Lower lobe of right lung (tissue), 2 donors: ENCODE results near the gene STK24. TPM values are rescaled to one million over a fixed set of nuclear protein-coding genes. Genes with fewer than 3 reads are reported as not detected.

ENCODE experiments used
- ATAC-seq, 2 donors: fragments of 200-7000 bp; cut with Tn5 transposase; one replicate each; pipeline ENCODE4 v1.9.1; 2020 to 2022; ENCODE audit warnings: mild to moderate bottlenecking in 2 of 2, moderate library complexity in 2 of 2
- DNase-seq: peaks from one replicate; pipeline ENCODE4 v3.0.0-alpha.2; 2020
- H3K27ac ChIP-seq: fragments of 200-600 bp; one replicate; pipeline ENCODE4 v1.8.0; 2022
- H3K27me3 ChIP-seq: fragments of 200-600 bp; one replicate; pipeline ENCODE4 v1.8.0; 2022; ENCODE audit warnings: low read depth
- H3K36me3 ChIP-seq: fragments of 200-600 bp; one replicate; pipeline ENCODE4 v1.8.0; 2022; ENCODE audit warnings: mild to moderate bottlenecking
- H3K4me1 ChIP-seq: fragments of 200-600 bp; one replicate; pipeline ENCODE4 v1.8.0; 2022
- H3K4me3 ChIP-seq: fragments of 200-600 bp; one replicate; pipeline ENCODE4 v1.8.0; 2022; ENCODE audit warnings: mild to moderate bottlenecking
- H3K9me3 ChIP-seq: fragments of 200-600 bp; one replicate; pipeline ENCODE4 v1.8.0; 2022
- intact Hi-C: fragments of 100-400 bp; cut with DNase I; formaldehyde crosslinking; loops from one replicate; pipeline ENCODE4 v1.11.0; 2022
- total RNA-seq: library from RNA; stranded (reverse); fragmentation: NEBNext Ultra II Directional; extraction: Animal tissue kit (Norgen Biotek cat#: 25700); gene quantifications from one replicate; pipeline ENCODE4 v1.2.1, GENCODE V29; 2021
- TF ChIP-seq, protein P1 (sequence below): fragments of 200-600 bp; IDR thresholded peaks from one replicate; pipeline ENCODE4 v1.8.0; 2022; ENCODE audit warnings: antibody characterized with exemption, mild to moderate bottlenecking
- donor health status: DM: no; HTN: yes; CAD: no; lungs with severe emphysema.

Gene STK24
- total RNA-seq, 1 donor from 2014 or later, result 94.5 TPM

- Histone ChIP-seq H3K9me3 (no peaks in the 10 kb centered on the region), H3K27me3 (no peaks in the 10 kb centered on the region), H3K36me3 (no peaks in the 10 kb centered on the region), H3K4me1 (peaks cover 50% of the 10 kb centered on the region), H3K27ac (no peak overlapping the region), H3K4me3 (no peak overlapping the region)
- DNase-seq, result no peak
- intact Hi-C loops, result no loop called here
- no peak for ATAC-seq
- TF ChIP-seq, protein P1, sequence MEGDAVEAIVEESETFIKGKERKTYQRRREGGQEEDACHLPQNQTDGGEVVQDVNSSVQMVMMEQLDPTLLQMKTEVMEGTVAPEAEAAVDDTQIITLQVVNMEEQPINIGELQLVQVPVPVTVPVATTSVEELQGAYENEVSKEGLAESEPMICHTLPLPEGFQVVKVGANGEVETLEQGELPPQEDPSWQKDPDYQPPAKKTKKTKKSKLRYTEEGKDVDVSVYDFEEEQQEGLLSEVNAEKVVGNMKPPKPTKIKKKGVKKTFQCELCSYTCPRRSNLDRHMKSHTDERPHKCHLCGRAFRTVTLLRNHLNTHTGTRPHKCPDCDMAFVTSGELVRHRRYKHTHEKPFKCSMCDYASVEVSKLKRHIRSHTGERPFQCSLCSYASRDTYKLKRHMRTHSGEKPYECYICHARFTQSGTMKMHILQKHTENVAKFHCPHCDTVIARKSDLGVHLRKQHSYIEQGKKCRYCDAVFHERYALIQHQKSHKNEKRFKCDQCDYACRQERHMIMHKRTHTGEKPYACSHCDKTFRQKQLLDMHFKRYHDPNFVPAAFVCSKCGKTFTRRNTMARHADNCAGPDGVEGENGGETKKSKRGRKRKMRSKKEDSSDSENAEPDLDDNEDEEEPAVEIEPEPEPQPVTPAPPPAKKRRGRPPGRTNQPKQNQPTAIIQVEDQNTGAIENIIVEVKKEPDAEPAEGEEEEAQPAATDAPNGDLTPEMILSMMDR, result no peak
Observed at GRCh38 chr13:98534821-98535220, 42.1 kb downstream of the STK24 start.

DNA sequence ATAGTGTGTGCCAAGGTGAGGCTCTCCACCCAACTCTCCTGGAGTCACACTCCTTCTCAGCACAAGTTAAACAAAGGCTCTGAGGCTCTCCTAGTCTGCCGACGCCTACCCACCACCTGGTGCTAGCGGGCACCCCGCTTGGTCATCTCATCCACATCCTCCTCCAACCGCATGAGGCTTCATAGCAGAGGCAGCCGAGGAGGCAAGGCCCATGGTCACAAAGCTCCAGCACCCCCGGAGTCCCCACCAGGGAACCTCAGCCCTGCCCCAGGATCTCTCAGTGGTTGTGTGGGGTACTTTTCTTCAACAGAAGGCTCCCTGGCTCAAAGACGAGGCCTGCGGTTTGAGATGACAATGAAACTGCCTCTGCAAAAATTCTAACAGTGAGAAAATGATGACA lies 43.0 kb downstream of the STK24 start:
- Histone ChIP-seq H3K27me3 (no peaks in the 10 kb centered on the region), H3K9me3 (no peaks in the 10 kb centered on the region), H3K4me3 (no peak overlapping the region), H3K4me1 (peaks cover 42% of the 10 kb centered on the region), H3K36me3 (no peaks in the 10 kb centered on the region), H3K27ac (no peak overlapping the region)
- intact Hi-C loops, result no loop called here
- ATAC-seq, result no peak
- DNase-seq, result no peak
- TF ChIP-seq, protein P1, result no peak

GRCh38 chr13:98532254-98532653 lies 44.7 kb downstream of the STK24 start:
- Histone ChIP-seq H3K27ac (no peak overlapping the region), H3K27me3 (no peaks in the 10 kb centered on the region), H3K36me3 (no peaks in the 10 kb centered on the region), H3K9me3 (no peaks in the 10 kb centered on the region), H3K4me1 (peaks cover 38% of the 10 kb centered on the region), H3K4me3 (no peak overlapping the region)
- ATAC-seq (no peak), DNase-seq (no peak)
- TF ChIP-seq, protein P1, result no peak
- intact Hi-C loops, result no loop called here

GRCh38 chr13:98530217-98530616 lies 46.7 kb downstream of the STK24 start:
- no peak overlapping the region for H3K27ac ChIP-seq
- TF ChIP-seq, protein P1, result no peak
- peaks cover 36% of the 10 kb centered on the region for H3K4me1 ChIP-seq
- no peaks in the 10 kb centered on the region for H3K9me3 ChIP-seq
- H3K4me3 ChIP-seq, result no peak overlapping the region
- no peaks in the 10 kb centered on the region for H3K36me3 ChIP-seq
- ATAC-seq (no peak), DNase-seq (no peak)
- no peaks in the 10 kb centered on the region for H3K27me3 ChIP-seq
- intact Hi-C loops, result no loop called here

DNA sequence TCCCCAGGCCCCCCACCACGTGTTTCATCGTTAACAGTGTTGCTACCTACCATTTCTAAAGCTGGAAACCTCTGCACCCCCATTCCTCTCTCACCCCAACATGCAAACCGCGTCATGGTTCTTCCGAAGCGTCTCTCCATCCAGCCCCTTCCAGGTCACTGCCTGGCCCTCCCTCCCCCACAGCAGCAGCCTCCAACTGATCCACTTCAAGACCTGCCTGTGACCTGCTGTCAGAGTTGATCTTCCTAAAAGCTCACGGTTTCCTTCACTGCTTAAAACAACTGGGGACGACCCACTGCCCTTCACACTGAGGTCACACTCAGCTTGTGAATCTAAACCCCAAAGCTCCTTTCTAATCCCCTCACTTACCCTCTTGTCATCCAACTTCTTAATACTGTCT lies 47.7 kb downstream of the STK24 start:
- H3K4me3 ChIP-seq, result no peak overlapping the region
- ATAC-seq (no peak), DNase-seq (no peak)
- no peaks in the 10 kb centered on the region for H3K36me3 ChIP-seq
- TF ChIP-seq, protein P1, result no peak
- H3K4me1 ChIP-seq, result peaks cover 41% of the 10 kb centered on the region
- no peaks in the 10 kb centered on the region for H3K9me3 ChIP-seq
- no peaks in the 10 kb centered on the region for H3K27me3 ChIP-seq
- intact Hi-C loops, result no loop called here
- no peak overlapping the region for H3K27ac ChIP-seq

GRCh38 chr13:98528663-98529064 lies 48.2 kb downstream of the STK24 start:
- H3K27me3 ChIP-seq, result no peaks in the 10 kb centered on the region
- H3K36me3 ChIP-seq, result no peaks in the 10 kb centered on the region
- H3K9me3 ChIP-seq, result no peaks in the 10 kb centered on the region
- intact Hi-C loops, result no loop called here
- peaks cover 46% of the 10 kb centered on the region for H3K4me1 ChIP-seq
- no peak overlapping the region for H3K27ac ChIP-seq
- TF ChIP-seq, protein P1, result no peak
- no peak overlapping the region for H3K4me3 ChIP-seq
- no peak for ATAC-seq
- DNase-seq, result no peak
